GM12892 (cell line): ENCODE results near the gene MAGEB17.

ENCODE experiments used
- POLR2A ChIP-seq: IDR thresholded peaks from 2 replicates; pipeline ENCODE4 v1.6.1; 2011; ENCODE audit warnings: low read depth, low read length, control low read depth
- POLR2AphosphoS5 ChIP-seq: IDR thresholded peaks from 2 replicates; pipeline ENCODE4 v1.6.1; 2011; ENCODE audit warnings: low read depth, low read length, control low read depth
- TAF1 ChIP-seq: IDR thresholded peaks from 2 replicates; pipeline ENCODE4 v1.6.1; 2011; ENCODE audit warnings: low read depth, mild to moderate bottlenecking, control low read depth, low read length, borderline replicate concordance

GRCh38 chrX:16140983-16141382, 26.3 kb upstream of the MAGEB17 start:
- TF ChIP-seq POLR2A (no peak), TAF1 (no peak), POLR2AphosphoS5 (no peak)
